Naive B cell (primary cell): ENCODE data around the gene COL6A2. TPM values are rescaled to one million over a fixed set of nuclear protein-coding genes. Genes with fewer than 3 reads are reported as not detected.
"Not testable (repeated sequence)": the region's sequence is repeated elsewhere in the genome, so short reads cannot be mapped to it uniquely, and the experiment has no call there.

ENCODE experiments used
- ATAC-seq, 2 donors: fragments of 150-1000 bp; cut with Tn5 transposase; 2 replicates each; pipeline ENCODE4 v1.10.0; 2021; ENCODE audit warnings: low read depth in 2 of 2, mild to moderate bottlenecking in 2 of 2, moderate library complexity in 2 of 2
- DNase-seq: peaks from one replicate; pipeline ENCODE4 v3.0.0; 2022
- H3K27ac Mint-ChIP-seq, 6 donors: one replicate each; pipeline ENCODE4 v1.8.0; 2020 to 2022; ENCODE audit warnings: mild to moderate bottlenecking in 6 of 6, mixed read lengths in 6 of 6, moderate library complexity in 5 of 6, inconsistent platforms in 2 of 6
- H3K27me3 Mint-ChIP-seq, 3 donors: one replicate each; pipeline ENCODE4 v1.8.0; 2021 to 2022; ENCODE audit warnings: mixed read lengths in 3 of 3, mild to moderate bottlenecking in 1 of 3
- H3K36me3 Mint-ChIP-seq, 2 donors: one replicate each; pipeline ENCODE4 v1.8.0; 2020 to 2022; ENCODE audit warnings: mixed read lengths in 2 of 2, inconsistent platforms in 1 of 2, mild to moderate bottlenecking in 1 of 2
- H3K4me1 Mint-ChIP-seq, 3 donors: one replicate each; pipeline ENCODE4 v1.8.0; 2020 to 2022; ENCODE audit warnings: mixed read lengths in 3 of 3, inconsistent platforms in 1 of 3, mild to moderate bottlenecking in 1 of 3, moderate library complexity in 1 of 3
- H3K4me3 Mint-ChIP-seq, 8 donors: one replicate each; pipeline ENCODE4 v1.8.0; 2020 to 2022; ENCODE audit warnings: mild to moderate bottlenecking in 8 of 8, mixed read lengths in 8 of 8, moderate library complexity in 8 of 8, inconsistent platforms in 2 of 8
- H3K9me3 Mint-ChIP-seq, 7 donors: one replicate each; pipeline ENCODE4 v1.8.0; 2020 to 2022; ENCODE audit warnings: mixed read lengths in 7 of 7, mild to moderate bottlenecking in 5 of 7, inconsistent platforms in 2 of 7, moderate library complexity in 1 of 7
- polyA plus RNA-seq, 6 donors: library from polyadenylated mRNA; unstranded; fragments of 300-500 nt; fragmentation: Illumina TruSeq; gene quantifications; one replicate each; pipeline ENCODE4 v1.2.3, GENCODE V29; 2021; ENCODE audit warnings: low read depth in 6 of 6

COL6A2 gene
- polyA plus RNA-seq, 6 donors from 2014 or later = 0.16 to 0.56 (median 0.17) TPM; not detected in 2

DNA sequence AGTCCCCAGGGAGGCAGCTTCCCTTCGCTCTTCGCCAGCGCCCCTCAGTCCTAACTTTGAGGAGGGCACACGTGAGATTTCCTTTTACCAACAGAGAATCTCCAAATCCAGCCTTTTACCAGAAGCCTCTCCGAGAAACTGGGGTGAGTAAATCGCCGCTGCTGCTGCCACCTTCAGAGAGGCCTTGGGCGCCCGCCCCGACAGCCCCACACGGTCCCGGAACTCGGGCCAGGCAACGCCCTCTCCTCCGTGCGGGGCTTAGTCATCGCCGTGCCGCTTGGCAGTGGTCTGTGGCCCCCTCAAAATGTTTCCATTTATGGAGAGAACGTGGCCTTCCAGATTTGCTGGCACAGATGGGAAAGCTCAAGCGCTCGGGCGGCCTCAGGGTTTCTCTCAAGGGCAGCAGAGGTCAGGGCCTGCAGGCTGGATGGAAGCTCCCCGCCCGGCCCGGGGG, 41.4 kb upstream of the COL6A2 start:
- Mint-ChIP-seq H3K4me1 (peaks cover 10 to 12% (median 11%) of the 10 kb centered on the region in 3 donors), H3K27me3 (peaks cover 11 to 36% (median 24%) of the 10 kb centered on the region in 3 donors), H3K36me3 (peaks cover 0 to 4% of the 10 kb centered on the region in 2 donors), H3K27ac (no peak overlapping the region), H3K4me3 (no peak overlapping the region), H3K9me3 (peaks cover 5 to 17% (median 7%) of the 10 kb centered on the region in 7 donors)
- ATAC-seq = no peak
- DNase-seq = no peak

DNA sequence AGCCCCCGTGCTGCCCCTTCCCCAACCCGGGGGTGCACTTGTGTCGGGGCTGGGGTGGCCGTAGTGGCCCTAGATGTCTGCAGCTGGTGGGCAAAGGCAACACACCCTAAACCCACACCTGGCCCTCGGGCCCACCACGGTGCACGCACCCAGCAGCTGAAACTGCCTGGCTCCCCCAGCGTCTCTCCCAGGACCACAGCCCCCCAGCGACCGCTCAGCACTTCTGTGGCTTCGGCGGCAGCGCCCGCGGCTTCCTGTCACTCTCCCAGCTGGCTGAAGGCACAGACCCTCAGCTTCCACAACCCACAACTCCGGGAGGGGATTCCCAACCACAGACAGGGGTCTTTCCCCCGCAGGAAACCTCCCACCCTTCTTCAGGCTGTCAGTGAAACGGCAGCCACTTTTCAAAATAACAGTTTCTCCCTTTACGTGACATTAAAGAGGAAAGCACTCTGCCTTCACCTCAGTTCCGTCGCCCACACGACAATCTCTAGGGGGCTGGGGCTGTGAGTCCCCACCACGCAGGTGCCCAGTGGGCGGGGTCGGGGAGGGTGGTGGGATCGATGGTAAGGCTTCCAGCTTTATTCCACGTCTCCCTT, 40.7 kb upstream of the COL6A2 start:
- Mint-ChIP-seq H3K36me3 (peaks cover 0 to 11% of the 10 kb centered on the region in 2 donors), H3K27me3 (peaks cover 14 to 43% (median 32%) of the 10 kb centered on the region in 3 donors), H3K9me3 (peaks cover 7 to 21% (median 13%) of the 10 kb centered on the region in 7 donors), H3K4me3 (peak overlapping the region in 2 of 8 donors; percentile 37 to 40), H3K27ac (peak overlapping the region in 1 of 6 donors; percentile 56), H3K4me1 (peaks cover 10 to 12% (median 11%) of the 10 kb centered on the region in 3 donors)
- DNase-seq (no peak), ATAC-seq (no peak)

DNA sequence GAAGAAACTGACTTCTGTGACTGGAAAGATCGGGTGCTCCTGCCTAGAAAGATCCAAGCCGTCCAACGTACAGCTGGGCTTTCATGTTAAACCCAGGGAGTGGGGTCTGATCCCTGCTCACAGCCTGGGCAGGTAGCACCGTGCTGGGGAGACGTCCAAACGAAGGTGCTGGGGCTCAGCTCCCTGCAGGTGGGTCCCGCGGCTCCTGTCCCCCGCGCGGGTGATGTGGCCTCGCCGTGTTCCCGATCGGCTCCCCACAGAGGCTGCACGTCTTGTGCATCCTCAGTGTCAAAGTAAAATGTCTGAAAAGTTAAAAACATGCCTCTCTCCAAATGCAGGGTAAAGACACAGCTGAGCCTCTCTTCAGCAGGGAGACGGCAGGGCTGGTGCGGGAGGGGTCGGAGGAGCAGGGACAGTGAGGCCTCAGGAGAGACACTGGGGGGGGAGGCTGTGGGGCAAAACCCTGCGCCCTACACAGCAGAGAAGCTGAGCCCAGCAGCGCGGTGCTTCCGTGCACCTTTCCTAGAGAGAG, 40.1 kb upstream of the COL6A2 start:
- no peak overlapping the region for H3K27ac Mint-ChIP-seq

DNA sequence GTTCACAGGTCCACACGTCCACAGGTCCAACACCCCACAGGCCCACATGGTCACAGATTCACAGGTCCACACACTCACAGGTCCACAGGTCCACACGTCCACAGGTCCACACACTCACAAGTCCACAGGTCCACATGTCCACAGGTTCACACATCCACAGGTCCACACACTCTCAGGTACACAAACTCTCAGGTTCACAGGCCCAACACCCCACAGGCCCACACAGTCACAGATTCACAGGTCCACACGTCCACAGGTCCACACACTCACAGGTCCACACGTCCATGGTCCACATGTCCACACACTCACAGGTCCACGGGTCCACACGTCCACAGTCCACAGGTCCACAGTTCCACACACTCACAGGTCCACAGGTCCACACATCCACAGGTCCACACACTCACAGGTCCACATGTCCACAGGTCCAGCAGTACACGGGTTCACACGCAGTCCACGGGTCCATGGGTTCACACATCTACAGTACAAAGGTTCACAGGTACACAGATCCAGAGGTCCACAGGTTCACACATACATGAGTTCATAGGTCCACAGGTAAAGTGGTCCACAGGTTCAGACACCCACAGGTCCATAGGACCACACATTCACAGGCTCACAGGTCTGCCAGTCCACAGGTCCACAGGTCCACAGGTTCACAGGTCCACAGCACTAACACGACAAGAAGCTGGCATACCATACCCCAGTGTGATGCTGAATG, 39.3 kb upstream of the COL6A2 start:
- Mint-ChIP-seq H3K4me1 (peaks cover 10 to 12% (median 11%) of the 10 kb centered on the region in 3 donors), H3K27ac (peak overlapping the region in 1 of 6 donors; percentile 20), H3K4me3 (peak overlapping the region in 1 of 8 donors; percentile 13), H3K9me3 (peaks cover 9 to 32% (median 15%) of the 10 kb centered on the region in 7 donors), H3K36me3 (peaks cover 0 to 14% of the 10 kb centered on the region in 2 donors), H3K27me3 (peaks cover 19 to 55% (median 38%) of the 10 kb centered on the region in 3 donors)
- no peak for ATAC-seq
- no peak for DNase-seq

More for the DNA sequence above, 40.1 kb upstream of the COL6A2 start:
- Mint-ChIP-seq H3K27me3 (peaks cover 19 to 49% (median 37%) of the 10 kb centered on the region in 3 donors), H3K4me1 (peaks cover 10 to 12% (median 11%) of the 10 kb centered on the region in 3 donors), H3K4me3 (no peak overlapping the region), H3K36me3 (peaks cover 0 to 14% of the 10 kb centered on the region in 2 donors), H3K9me3 (peaks cover 9 to 25% (median 15%) of the 10 kb centered on the region in 7 donors)
- DNase-seq (no peak), ATAC-seq (no peak)

DNA sequence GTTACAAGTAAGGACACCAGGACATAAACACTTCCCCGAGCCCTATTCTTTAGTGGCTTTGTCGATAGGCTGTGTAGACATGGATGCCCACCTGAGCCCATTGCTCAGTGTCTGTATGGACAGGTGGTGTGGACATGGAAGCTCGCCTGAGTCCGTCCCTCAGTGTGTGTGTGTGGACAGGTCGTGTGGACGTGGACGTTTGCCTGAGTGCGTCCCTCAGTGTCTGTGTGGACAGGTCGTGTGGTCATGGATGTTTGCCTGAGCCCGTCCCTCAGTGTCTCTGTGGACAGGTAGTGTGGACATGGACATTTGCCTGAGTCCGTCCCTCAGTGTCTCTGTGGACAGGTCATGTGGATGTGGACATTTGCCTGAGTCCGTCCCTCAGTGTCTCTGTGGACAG, 38.7 kb upstream of the COL6A2 start:
- H3K36me3 Mint-ChIP-seq = peaks cover 0 to 14% of the 10 kb centered on the region in 2 donors
- peaks cover 10 to 12% (median 11%) of the 10 kb centered on the region in 3 donors for H3K4me1 Mint-ChIP-seq
- H3K9me3 Mint-ChIP-seq = peaks cover 9 to 33% (median 15%) of the 10 kb centered on the region in 7 donors
- peaks cover 21 to 57% (median 41%) of the 10 kb centered on the region in 3 donors for H3K27me3 Mint-ChIP-seq
- H3K4me3 Mint-ChIP-seq = no peak overlapping the region
- H3K27ac Mint-ChIP-seq = no peak overlapping the region
- no peak for DNase-seq
- ATAC-seq = no peak

DNA sequence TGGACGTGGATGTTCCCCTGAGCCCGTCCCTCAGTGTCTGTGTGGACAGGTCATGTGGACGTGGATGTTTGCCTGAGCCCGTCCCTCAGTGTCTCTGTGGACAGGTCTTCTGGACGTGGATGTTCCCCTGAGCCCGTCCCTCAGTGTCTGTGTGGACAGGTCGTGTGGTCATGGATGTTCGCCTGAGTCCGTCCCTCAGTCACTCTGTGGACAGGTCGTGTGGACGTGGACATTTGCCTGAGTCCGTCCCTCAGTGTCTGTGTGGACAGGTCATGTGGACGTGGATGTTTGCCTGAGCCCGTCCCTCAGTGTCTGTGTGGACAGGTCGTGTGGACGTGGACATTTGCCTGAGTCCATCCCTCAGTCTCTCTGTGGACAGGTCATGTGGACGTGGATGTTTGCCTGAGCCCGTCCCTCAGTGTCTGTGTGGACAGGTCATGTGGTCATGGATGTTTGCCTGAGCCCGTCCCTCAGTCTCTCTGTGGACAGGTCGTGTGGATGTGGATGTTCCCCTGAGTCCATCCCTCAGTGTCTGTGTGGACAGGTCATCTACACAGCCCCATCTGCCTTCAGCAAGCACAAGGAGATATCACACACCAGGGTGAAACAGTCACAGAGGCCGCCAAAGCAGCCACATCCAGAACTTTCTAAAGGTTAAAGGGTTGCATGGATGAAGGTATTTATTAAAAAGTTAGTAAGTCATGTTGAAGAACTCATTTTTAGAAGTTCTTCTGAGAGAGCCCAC, 38.0 kb upstream of the COL6A2 start:
- not testable (repeated sequence) for H3K4me3 Mint-ChIP-seq, ATAC-seq, DNase-seq
- Mint-ChIP-seq H3K4me1 (peaks cover 10 to 12% (median 11%) of the 10 kb centered on the region in 3 donors), H3K27ac (peak overlapping the region in 1 of 6 donors; percentile 26), H3K27me3 (peaks cover 24 to 63% (median 48%) of the 10 kb centered on the region in 3 donors), H3K36me3 (peaks cover 0 to 14% of the 10 kb centered on the region in 2 donors), H3K9me3 (peaks cover 9 to 33% (median 15%) of the 10 kb centered on the region in 7 donors)

DNA sequence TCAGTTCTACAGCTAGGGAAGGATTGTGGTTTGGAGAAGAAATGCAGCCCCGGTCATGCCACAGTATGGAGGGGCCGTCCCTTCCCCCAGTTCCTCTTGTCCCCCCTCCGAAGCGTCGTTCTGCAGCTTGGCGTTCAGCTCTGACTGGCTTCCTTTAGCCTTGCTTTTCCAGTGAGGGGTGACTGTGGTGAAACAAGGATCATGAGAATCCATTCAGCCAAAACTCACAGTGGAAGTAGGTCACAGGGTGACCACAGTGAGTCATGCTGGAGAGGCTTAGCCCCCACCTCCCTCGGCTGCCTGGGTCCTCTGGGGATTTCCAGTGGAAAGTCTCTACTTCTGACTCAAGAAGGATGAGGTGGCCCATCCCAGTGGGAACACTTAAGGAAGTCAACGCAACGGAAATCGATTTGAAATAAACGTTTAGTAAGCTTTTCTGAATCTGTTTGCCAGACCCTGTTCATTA, 37.3 kb upstream of the COL6A2 start:
- Mint-ChIP-seq H3K27ac (no peak overlapping the region), H3K36me3 (peaks cover 0 to 14% of the 10 kb centered on the region in 2 donors), H3K4me3 (no peak overlapping the region), H3K9me3 (peaks cover 9 to 33% (median 15%) of the 10 kb centered on the region in 7 donors), H3K4me1 (peaks cover 10 to 15% (median 14%) of the 10 kb centered on the region in 3 donors), H3K27me3 (peaks cover 24 to 70% (median 55%) of the 10 kb centered on the region in 3 donors)
- ATAC-seq = no peak
- no peak for DNase-seq

DNA sequence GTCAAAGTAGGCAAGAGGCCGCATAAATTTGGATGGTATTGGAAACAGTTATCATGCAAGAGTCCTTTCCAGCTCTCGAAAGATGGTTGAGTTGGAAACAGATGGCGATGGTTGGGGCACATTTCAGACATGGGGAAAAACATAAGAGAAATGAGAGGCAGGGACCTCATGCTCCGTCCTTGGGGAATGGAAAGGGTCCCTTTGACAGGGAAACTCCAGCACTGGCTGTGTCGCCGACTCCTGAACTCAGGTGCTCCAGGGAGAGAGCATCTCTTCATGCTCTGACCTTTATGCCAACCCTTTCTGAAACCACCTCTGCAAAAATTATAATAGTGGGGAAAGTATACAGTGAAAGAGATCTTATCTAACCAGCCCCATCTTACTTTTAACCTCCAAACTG, 36.8 kb upstream of the COL6A2 start:
- Mint-ChIP-seq H3K4me1 (peaks cover 10 to 17% (median 14%) of the 10 kb centered on the region in 3 donors), H3K27me3 (peaks cover 27 to 72% (median 59%) of the 10 kb centered on the region in 3 donors), H3K9me3 (peaks cover 9 to 33% (median 15%) of the 10 kb centered on the region in 7 donors), H3K27ac (no peak overlapping the region), H3K4me3 (no peak overlapping the region), H3K36me3 (peaks cover 0 to 14% of the 10 kb centered on the region in 2 donors)
- DNase-seq (no peak), ATAC-seq (no peak)

DNA sequence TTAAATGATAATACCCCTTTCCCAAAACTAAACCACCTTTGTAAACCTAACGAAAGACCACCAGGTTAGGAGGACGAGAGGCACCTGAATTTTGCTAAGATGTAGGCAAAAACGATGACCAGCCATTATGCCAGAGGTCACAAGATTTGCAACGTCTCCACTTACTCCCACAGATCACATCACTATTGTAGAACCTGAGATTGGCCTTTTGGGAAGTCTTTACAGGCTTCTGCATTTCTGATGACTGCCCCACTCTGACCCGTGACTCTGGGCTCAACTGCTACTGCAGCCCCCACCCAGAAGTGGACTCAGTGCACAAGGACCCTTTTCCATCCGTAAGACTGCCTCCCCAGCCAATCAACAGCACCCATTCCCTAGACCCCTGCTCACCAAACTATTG, 36.4 kb upstream of the COL6A2 start:
- no peak for ATAC-seq
- Mint-ChIP-seq H3K4me1 (peaks cover 10 to 17% (median 14%) of the 10 kb centered on the region in 3 donors), H3K27ac (no peak overlapping the region), H3K27me3 (peaks cover 30 to 72% (median 63%) of the 10 kb centered on the region in 3 donors), H3K36me3 (peaks cover 0 to 14% of the 10 kb centered on the region in 2 donors), H3K9me3 (peaks cover 9 to 33% (median 15%) of the 10 kb centered on the region in 7 donors), H3K4me3 (peak overlapping the region in 1 of 8 donors; percentile 3)
- no peak for DNase-seq

DNA sequence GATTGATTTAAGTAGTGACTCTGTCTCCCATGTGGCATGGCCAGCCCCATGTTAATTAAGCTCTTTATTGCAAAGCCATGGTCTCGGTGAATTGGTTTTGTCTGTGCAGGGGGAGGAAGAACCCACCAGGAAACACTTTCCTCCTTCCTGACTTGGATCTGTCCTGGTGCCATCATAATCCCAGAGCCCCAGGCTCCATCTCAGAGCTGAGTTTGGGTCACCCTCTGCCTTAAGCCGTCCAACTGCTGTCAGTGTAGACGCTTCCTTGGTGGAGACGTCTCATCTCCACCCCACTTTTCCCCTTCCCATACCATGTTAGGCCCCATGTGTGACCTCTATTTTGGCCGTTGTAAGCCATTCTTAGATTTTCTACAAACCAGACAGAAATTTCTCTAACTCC, 36.0 kb upstream of the COL6A2 start:
- H3K4me1 Mint-ChIP-seq = peaks cover 10 to 17% (median 14%) of the 10 kb centered on the region in 3 donors
- peaks cover 9 to 33% (median 15%) of the 10 kb centered on the region in 7 donors for H3K9me3 Mint-ChIP-seq
- H3K27me3 Mint-ChIP-seq = peaks cover 30 to 67% (median 63%) of the 10 kb centered on the region in 3 donors
- DNase-seq = no peak
- peaks cover 0 to 14% of the 10 kb centered on the region in 2 donors for H3K36me3 Mint-ChIP-seq
- no peak overlapping the region for H3K27ac Mint-ChIP-seq
- ATAC-seq = no peak
- H3K4me3 Mint-ChIP-seq = peak overlapping the region in 1 of 8 donors; percentile 69

DNA sequence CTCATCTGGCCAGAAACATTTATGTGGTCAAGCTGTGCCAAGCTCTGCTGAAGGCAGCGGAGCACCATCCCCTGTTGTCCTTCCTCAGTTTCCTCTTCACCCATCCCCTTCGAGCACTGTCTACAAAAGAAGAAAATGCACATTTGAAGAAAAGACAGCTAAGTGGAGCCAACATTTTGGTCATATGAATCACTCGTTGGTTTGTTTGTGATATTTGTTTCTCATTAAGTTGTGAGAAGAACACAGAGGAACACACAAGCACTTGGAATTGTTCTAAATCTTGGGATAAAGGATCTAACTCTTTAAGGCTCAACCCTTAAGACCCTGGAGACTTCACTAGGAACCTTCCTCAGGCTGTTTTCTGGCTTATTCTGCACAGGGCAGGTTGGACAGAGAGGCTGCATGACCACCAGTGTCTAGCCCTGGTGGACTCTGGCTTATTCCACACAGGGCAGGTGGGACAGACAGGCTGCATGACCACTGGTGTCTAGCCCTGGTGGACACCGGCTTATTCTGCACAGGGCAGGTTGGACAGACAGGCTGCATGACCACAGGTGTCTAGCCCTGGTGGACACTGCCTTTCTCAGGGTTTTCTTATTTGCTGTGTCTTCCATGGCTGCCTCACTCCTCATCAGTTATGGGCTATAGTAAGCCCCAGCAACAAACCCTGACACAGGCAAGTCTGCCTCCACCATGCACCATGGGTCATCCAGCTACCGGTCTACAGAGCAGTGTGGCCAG, 35.3 kb upstream of the COL6A2 start:
- H3K27me3 Mint-ChIP-seq = peaks cover 24 to 60% (median 58%) of the 10 kb centered on the region in 3 donors
- H3K36me3 Mint-ChIP-seq = peaks cover 0 to 14% of the 10 kb centered on the region in 2 donors

DNA sequence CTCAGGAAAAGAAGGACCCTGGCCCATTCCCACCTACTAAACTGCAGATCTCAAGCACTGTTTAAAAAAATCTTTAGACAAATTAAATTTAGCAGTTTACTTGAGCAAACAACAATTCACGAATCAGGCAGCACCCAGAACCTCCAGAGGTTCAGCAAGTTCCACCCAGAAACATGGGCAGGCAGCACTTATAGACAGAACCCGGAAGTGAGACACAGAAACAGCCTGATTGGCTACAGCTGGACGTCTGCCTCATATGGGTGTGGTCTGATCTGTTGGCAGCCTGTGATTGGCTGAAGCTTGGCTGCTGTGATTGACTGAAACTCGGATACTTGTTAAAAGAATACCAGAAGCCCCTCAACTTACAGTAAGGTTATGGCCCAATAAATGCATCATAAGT, 34.7 kb upstream of the COL6A2 start:
- peaks cover 9 to 33% (median 15%) of the 10 kb centered on the region in 7 donors for H3K9me3 Mint-ChIP-seq
- H3K27ac Mint-ChIP-seq = no peak overlapping the region
- H3K27me3 Mint-ChIP-seq = peaks cover 24 to 56% (median 52%) of the 10 kb centered on the region in 3 donors
- ATAC-seq (no peak), DNase-seq (no peak)
- peaks cover 0 to 14% of the 10 kb centered on the region in 2 donors for H3K36me3 Mint-ChIP-seq
- H3K4me3 Mint-ChIP-seq = no peak overlapping the region
- H3K4me1 Mint-ChIP-seq = peaks cover 9% of the 10 kb centered on the region in 3 donors

More for the DNA sequence above, 35.3 kb upstream of the COL6A2 start:
- H3K4me1 Mint-ChIP-seq = peaks cover 9 to 10% (median 10%) of the 10 kb centered on the region in 3 donors
- DNase-seq (no peak), ATAC-seq (no peak)
- no peak overlapping the region for H3K4me3 Mint-ChIP-seq
- peaks cover 9 to 33% (median 15%) of the 10 kb centered on the region in 7 donors for H3K9me3 Mint-ChIP-seq
- no peak overlapping the region for H3K27ac Mint-ChIP-seq
